Panc1 (cell line): ENCODE data around the gene C6orf132. TPM values are rescaled to one million over a fixed set of nuclear protein-coding genes. Genes with fewer than 3 reads are reported as not detected.
A peak's percentile ranks its signal among the peaks of the same experiment; 100 is the strongest.

Experiments used
- ATAC-seq: fragments of 200-7000 bp; cut with Tn5 transposase; 2 replicates; pipeline ENCODE4 v1.9.1; 2020; ENCODE audit warnings: mild to moderate bottlenecking, moderate library complexity
- BruUV-seq: library from RNA; stranded (reverse); fragments of 400-500 nt; replicated peaks from 2 replicates; lab custom pipeline; 2021; lab: Mats Ljungman, UMichigan
- CTCF ChIA-PET: fragments of 300-600 bp; sonication (Branson Sonifier 250); formaldehyde crosslinking; loops from one replicate; lab custom pipeline; 2022; ENCODE audit warnings: antibody characterized with exemption; lab: Charles Lee
- POLR2A ChIA-PET: fragments of 300-600 bp; sonication (Branson Sonifier 250); formaldehyde crosslinking; loops from one replicate; lab custom pipeline; 2022; ENCODE audit warnings: antibody characterized with exemption; lab: Charles Lee
- DNase-seq: peaks from one replicate; pipeline ENCODE4 v3.0.0-alpha.2; 2010; ENCODE audit warnings: low read depth, low spot score
- H3K27ac ChIP-seq: 2 replicates; pipeline ENCODE4 v1.5.1; 2011; ENCODE audit warnings: mild to moderate bottlenecking, low read length, inconsistent platforms
- H3K27me3 ChIP-seq: fragments of 200-500 bp; sonication (Bioruptor generic); 2 replicates; pipeline ENCODE4 v1.6.0; 2014; ENCODE audit warnings: low read length, inconsistent platforms; ENCODE audit not compliant: control insufficient read depth, insufficient read depth
- H3K36me3 ChIP-seq: fragments of 200-500 bp; sonication (Bioruptor generic); 2 replicates; pipeline ENCODE4 v1.5.1; 2014; ENCODE audit warnings: inconsistent platforms, mild to moderate bottlenecking, low read length, moderate library complexity; ENCODE audit not compliant: control insufficient read depth, insufficient read depth
- H3K4me1 ChIP-seq: 2 replicates; pipeline ENCODE4 v1.5.1; 2011; ENCODE audit warnings: inconsistent platforms, mild to moderate bottlenecking, low read length, moderate library complexity; ENCODE audit not compliant: control insufficient read depth, insufficient read depth
- H3K4me3 ChIP-seq, 2 experiments: 2 replicates each; pipeline ENCODE4 v1.5.1; 2011 to 2012; ENCODE audit warnings: low read depth in 2 of 2, low read length in 2 of 2, mild to moderate bottlenecking in 2 of 2, inconsistent platforms in 1 of 2, moderate library complexity in 1 of 2
- H3K9me3 ChIP-seq: fragments of 200-500 bp; sonication (Bioruptor generic); 2 replicates; pipeline ENCODE4 v1.5.1; 2014; ENCODE audit warnings: low read depth, mild to moderate bottlenecking, inconsistent platforms, low read length, moderate library complexity; ENCODE audit not compliant: control insufficient read depth, insufficient read depth
- CTCF ChIP-seq: fragments of 450-650 bp; IDR thresholded peaks from 2 replicates; pipeline ENCODE4 v1.5.1; 2017; ENCODE audit warnings: mild to moderate bottlenecking
- POLR2AphosphoS5 ChIP-seq: IDR thresholded peaks from 2 replicates; pipeline ENCODE4 v1.6.1; 2012; ENCODE audit warnings: mild to moderate bottlenecking, low read depth, low read length, moderate library complexity
- REST ChIP-seq, 2 experiments: IDR thresholded peaks; 2 replicates each; pipeline ENCODE4 v1.6.1; 2011 to 2012; ENCODE audit warnings: low read depth in 2 of 2, control low read depth in 1 of 2, low read length in 1 of 2, mild to moderate bottlenecking in 1 of 2, moderate library complexity in 1 of 2; ENCODE audit not compliant: insufficient read depth in 1 of 2
- SIN3A ChIP-seq: IDR thresholded peaks from 2 replicates; pipeline ENCODE4 v1.6.1; 2012; ENCODE audit warnings: low read depth, mild to moderate bottlenecking, low read length, moderate library complexity, borderline replicate concordance; ENCODE audit not compliant: insufficient read depth
- TCF7L2 ChIP-seq: IDR thresholded peaks from 2 replicates; pipeline ENCODE4 v1.6.1; 2011; ENCODE audit warnings: mild to moderate bottlenecking, low read depth, low read length, inconsistent platforms
- in situ Hi-C: cut with HindIII; loops from 2 replicates; pipeline ENCODE4 v1.10.0; 2016; ENCODE audit warnings: low sequenced_read_pairs, low pct_unique_long_range_greater_than_20kb
- intact Hi-C: fragments of 100-400 bp; cut with micrococcal nuclease; formaldehyde crosslinking; loops from one replicate; pipeline ENCODE4 v1.10.0; 2022; ENCODE audit not compliant: unreplicated experiment
- total RNA-seq: library from RNA; stranded (reverse); gene quantifications from one replicate; pipeline ENCODE4 v1.2.1, GENCODE V29; 2021; ENCODE audit not compliant: unreplicated experiment

Gene C6orf132
- total RNA-seq, 1 experiment from 2014 or later: 12.9 TPM

GRCh38 chr6:42166444-42167141 lies 24.2 kb upstream of the C6orf132 start:
- Histone ChIP-seq H3K4me1 (peaks cover 9% of the 10 kb centered on the region), H3K4me3 (no peak overlapping the region), H3K36me3 (no peaks in the 10 kb centered on the region), H3K9me3 (no peaks in the 10 kb centered on the region), H3K27me3 (no peaks in the 10 kb centered on the region), H3K27ac (peak overlapping the region; percentile 68)
- DNase-seq: peak; percentile 78
- in situ Hi-C loops: no loop called here
- TF ChIP-seq POLR2AphosphoS5 (no peak), SIN3A (no peak), CTCF (peak; percentile 97), REST (IDR thresholded peaks at IDR 0.05; ENCODE audit: insufficient read depth in 1 of 2, low read depth in 2 of 2, low read length in 1 of 2) (no peak)
- intact Hi-C loops: loop anchor here (1.0 kb wide), 1 partner anchor 91 kb away; no protein-coding TSS in a partner anchor
- ATAC-seq: peak; percentile 88
- CTCF ChIA-PET: interaction anchor here (0.7 kb wide), 1 partner anchor 45 kb away, joined by 3 read pairs; no protein-coding TSS in a partner anchor
- no TSS peak for BruUV-seq
- POLR2A ChIA-PET: no interaction called here

GRCh38 chr6:42165016-42165415 lies 22.6 kb upstream of the C6orf132 start:
- no peak for TF ChIP-seq CTCF
- no peak for TF ChIP-seq SIN3A
- no peak for TF ChIP-seq TCF7L2
- no peak for TF ChIP-seq REST (IDR thresholded peaks at IDR 0.05; ENCODE audit: insufficient read depth in 1 of 2, low read depth in 2 of 2, low read length in 1 of 2)
- no peak for TF ChIP-seq POLR2AphosphoS5
- intact Hi-C loops (no loop called here), in situ Hi-C loops (no loop called here)
- ATAC-seq (no peak), DNase-seq (no peak)
- Histone ChIP-seq H3K4me3 (no peak overlapping the region), H3K9me3 (no peaks in the 10 kb centered on the region), H3K4me1 (peaks cover 9% of the 10 kb centered on the region), H3K27me3 (no peaks in the 10 kb centered on the region), H3K36me3 (no peaks in the 10 kb centered on the region), H3K27ac (0 out of 2 replicates have a peak overlapping the region, but pooled peaks have one; percentile 7)
- ChIA-PET CTCF (interaction anchor here (0.5 kb wide), 1 partner anchor 30 kb away, joined by 7 read pairs; no protein-coding TSS in a partner anchor), POLR2A (interaction anchor here (0.7 kb wide), 1 partner anchor 53 kb away, joined by 8 read pairs; no protein-coding TSS in a partner anchor)
- BruUV-seq: no TSS peak
